Heart left ventricle (tissue), 13 donors: ENCODE results near the gene NTSR2.

ENCODE experiments used
- CTCF ChIP-seq, 12 donors: fragments of 200-600 bp; sonication (generic) in 4 of 12; IDR thresholded peaks; one replicate each; pipeline versions ENCODE4 v1.5.0 to v1.8.0; 2018 to 2022; ENCODE audit warnings: antibody characterized with exemption in 12 of 12, mild to moderate bottlenecking in 5 of 12
- POLR2A ChIP-seq, 2 donors: fragments of 450-650 bp; IDR thresholded peaks; one replicate each; pipeline ENCODE4 v1.6.1; 2017; ENCODE audit warnings: antibody characterized with exemption in 2 of 2, mild to moderate bottlenecking in 2 of 2, moderate library complexity in 2 of 2
- donor health status: ischemic (EF 13 %, LVEDD 7.1; RV severe dilation, severe dysfunction).
- donor health status: DM: no; HTN: yes; CAD: no.
- donor health status: DM: no; HTN: no; CAD: no.
- donor health status: ischemic (EF 25% LVEDD 6.9; RV normal size, moderate dysfunction).
- donor health status: ischemic (EF 25% LVEDD 5.7; RV mildly dilated, moderate dysfunction).
- donor health status: ischemic (EF 35%, LVEDD 5.7; RV mildly dilated, moderate dysfunction).
- donor health status: nonischemic (EF 11% LVEDD 7.7; RV severe dilation, severe dysfunction).
- donor health status: DM: yes; HTN: yes; CAD: no.
- donor health status: PGD.
- donor health status: ischemic (EF 29% LVEDD 5.4; RV normal size, mild dysfunction).
- donor health status: nonischemic (EF 23%, LVEDD 6.1; RV moderate dilation, normal function).

DNA sequence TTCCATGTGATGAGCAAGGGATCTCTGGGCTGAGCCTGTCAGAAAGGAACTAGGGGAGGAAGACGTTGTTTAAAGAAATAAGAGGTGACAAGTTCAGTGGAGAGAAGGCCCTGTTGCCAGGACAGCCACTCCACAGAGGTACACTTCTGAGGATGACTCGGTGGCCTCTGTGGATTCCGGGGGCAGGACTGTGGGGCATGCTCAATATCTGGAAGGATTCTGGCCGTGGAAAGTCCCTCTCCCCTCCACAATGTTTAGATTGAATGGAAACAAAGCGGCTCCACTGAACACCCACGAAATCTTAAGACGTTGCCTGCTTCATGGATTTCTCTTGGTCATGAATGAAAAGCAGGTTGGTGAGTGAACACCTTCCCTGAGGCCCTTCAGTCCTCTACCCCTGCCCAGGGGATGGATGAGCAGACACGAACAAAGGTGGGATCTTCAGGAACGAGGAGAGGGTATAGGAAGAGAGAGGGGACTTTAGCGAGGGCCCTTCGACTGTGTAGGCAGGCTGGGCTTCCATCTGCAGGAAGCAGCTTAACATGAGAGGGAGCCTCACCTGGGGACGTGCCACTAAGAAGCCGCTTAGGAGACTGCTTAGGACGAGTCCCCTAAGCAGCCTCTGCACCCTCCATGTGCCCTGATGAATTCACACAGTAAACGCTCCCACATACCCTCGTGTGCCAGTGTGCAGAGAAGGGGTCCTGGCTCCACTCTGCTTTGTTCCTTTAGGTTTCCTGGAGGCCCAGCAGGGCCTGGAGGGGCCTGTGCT is 1.9 kb downstream of the NTSR2 start:
- TF ChIP-seq CTCF (IDR thresholded peaks at IDR 0.05), result no peak
- TF ChIP-seq POLR2A (IDR thresholded peaks at IDR 0.05), result no peak
